GM23248 (cell line): ENCODE data around the gene ROBO2.

ENCODE experiments used
- EZH2 ChIP-seq: fragments of 200-600 bp; sonication (generic); IDR thresholded peaks from 2 replicates; pipeline ENCODE4 v1.6.1; 2018; ENCODE audit warnings: antibody characterized with exemption, mild to moderate bottlenecking; ENCODE audit not compliant: insufficient read depth, poor library complexity, severe bottlenecking
- EZH2phosphoT487 ChIP-seq: fragments of 200-600 bp; sonication (generic); IDR thresholded peaks from 2 replicates; pipeline ENCODE4 v1.6.1; 2018; ENCODE audit warnings: antibody characterized with exemption, moderate library complexity, mild to moderate bottlenecking, low read depth; ENCODE audit not compliant: insufficient read depth

DNA sequence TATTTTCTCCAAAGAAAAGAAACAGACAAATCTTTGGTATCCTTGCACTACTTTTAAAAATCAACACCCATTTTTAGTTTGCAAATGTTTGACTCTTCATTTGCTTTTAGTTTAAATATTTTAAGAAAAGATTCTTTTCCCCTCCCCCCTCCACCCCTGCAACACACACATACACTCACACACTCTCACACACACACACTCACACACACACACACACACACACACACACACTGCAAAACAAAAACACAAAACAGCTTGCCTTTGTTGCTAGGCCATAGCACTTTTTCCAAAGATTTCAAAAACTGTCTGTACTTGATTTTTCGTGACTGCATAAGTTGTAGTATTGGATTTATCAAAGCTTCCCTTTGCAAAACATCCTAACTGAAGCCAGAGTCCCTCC, 26.9 kb downstream of the ROBO2 start:
- no peak for TF ChIP-seq EZH2
- no peak for TF ChIP-seq EZH2phosphoT487
